Natural killer cell (primary cell): ENCODE data around the gene GPR82. TPM values are rescaled to one million over a fixed set of nuclear protein-coding genes. Genes with fewer than 3 reads are reported as not detected.

ENCODE experiments used
- ATAC-seq, 3 donors: fragments of 150-1000 bp in 2 of 3; fragments of 200-7000 bp in 1 of 3; cut with Tn5 transposase; 1 replicate in 1 of 3; 2 replicates in 2 of 3; pipeline ENCODE4 v1.10.0; 2021; ENCODE audit warnings: mild to moderate bottlenecking in 2 of 3, moderate library complexity in 2 of 3
- DNase-seq, 2 donors: peaks; one replicate each; pipeline versions ENCODE4 v3.0.0 to v3.0.0-alpha.2; 2013 to 2021; ENCODE audit warnings: mixed read lengths in 1 of 2
- H3K27ac ChIP-seq: one replicate; pipeline ENCODE4 v1.5.1; 2013; ENCODE audit warnings: mild to moderate bottlenecking, low read length
- H3K27me3 ChIP-seq: one replicate; pipeline ENCODE4 v1.6.1; 2013; ENCODE audit warnings: low read length; ENCODE audit not compliant: control insufficient read depth, insufficient read depth
- H3K36me3 ChIP-seq: one replicate; pipeline ENCODE4 v1.6.1; 2013; ENCODE audit warnings: low read length; ENCODE audit not compliant: control insufficient read depth, insufficient read depth
- H3K4me1 ChIP-seq: one replicate; pipeline ENCODE4 v1.6.1; 2013; ENCODE audit warnings: low read length; ENCODE audit not compliant: control insufficient read depth, insufficient read depth
- H3K4me3 ChIP-seq: one replicate; pipeline ENCODE4 v1.5.1; 2013; ENCODE audit warnings: low read length
- H3K9me3 ChIP-seq: one replicate; pipeline ENCODE4 v1.6.1; 2013; ENCODE audit warnings: low read length; ENCODE audit not compliant: control insufficient read depth, insufficient read depth
- H3K27ac Mint-ChIP-seq, 2 donors: one replicate each; pipeline ENCODE4 v1.8.0; 2022; ENCODE audit warnings: mild to moderate bottlenecking in 2 of 2, mixed read lengths in 2 of 2, moderate library complexity in 1 of 2
- H3K27me3 Mint-ChIP-seq, 2 donors: one replicate each; pipeline ENCODE4 v1.8.0; 2022; ENCODE audit warnings: low read depth in 2 of 2, mixed read lengths in 2 of 2
- H3K36me3 Mint-ChIP-seq: one replicate; pipeline ENCODE4 v1.8.0; 2022; ENCODE audit warnings: mixed read lengths
- H3K4me1 Mint-ChIP-seq, 2 donors: one replicate each; pipeline ENCODE4 v1.8.0; 2022; ENCODE audit warnings: mixed read lengths in 2 of 2
- H3K4me3 Mint-ChIP-seq: one replicate; pipeline ENCODE4 v1.8.0; 2022; ENCODE audit warnings: mild to moderate bottlenecking, moderate library complexity, mixed read lengths
- H3K9me3 Mint-ChIP-seq, 2 donors: one replicate each; pipeline ENCODE4 v1.8.0; 2022; ENCODE audit warnings: mixed read lengths in 2 of 2
- WGBS: methylation state at CpG from one replicate; pipeline ENCODE4 v1.1.7; 2013; ENCODE audit warnings: missing lambda C conversion rate; ENCODE audit not compliant: insufficient coverage; 5-methylcytosine and 5-hydroxymethylcytosine counted together
- intact Hi-C: fragments of 100-400 bp; cut with micrococcal nuclease; formaldehyde crosslinking; loops from one replicate; pipeline ENCODE4 v1.14.2; 2022
- total RNA-seq, 4 donors: library from RNA; stranded (reverse); fragments of 120-200 nt in 1 of 4; gene quantifications; one replicate each; pipeline versions ENCODE4 v1.2.3 to v1.2.4, GENCODE V29; 2013 to 2022
- TF ChIP-seq, protein P1 (sequence below): fragments of 200-600 bp; IDR thresholded peaks from one replicate; pipeline ENCODE4 v1.8.0; 2022; ENCODE audit warnings: antibody characterized with exemption

GPR82 gene
- total RNA-seq, 3 donors from 2014 or later (not counting 1 experiment from before 2014, with no cell fraction given), result 0.77 to 1.3 (median 0.80) TPM

DNA sequence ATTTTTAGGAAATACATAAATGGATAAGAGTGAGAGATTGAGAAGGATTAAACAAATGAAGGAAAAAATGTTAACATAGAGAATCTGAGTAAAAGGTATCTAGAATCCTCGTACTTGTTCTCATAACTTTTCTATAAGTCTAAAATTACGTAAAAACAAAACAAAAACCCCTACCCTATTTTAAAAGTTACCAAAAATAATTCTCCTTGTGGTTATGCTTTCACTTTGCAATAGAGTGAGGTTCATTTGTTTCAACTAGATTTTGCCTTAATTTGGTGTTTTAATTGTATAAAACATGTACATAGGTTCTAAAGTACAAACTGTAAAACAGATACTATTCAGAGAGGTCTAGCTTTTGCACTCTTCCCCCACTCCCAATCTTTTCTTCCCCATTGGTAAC, 39.0 kb upstream of the GPR82 start:
- intact Hi-C loops, result no loop called here
- Histone ChIP-seq H3K4me1 (peaks cover 8% of the 10 kb centered on the region), H3K4me3 (no peak overlapping the region), H3K36me3 (no peaks in the 10 kb centered on the region), H3K27ac (no peak overlapping the region), H3K27me3 (no peaks in the 10 kb centered on the region), H3K9me3 (no peaks in the 10 kb centered on the region)
- Mint-ChIP-seq H3K36me3 (no peaks in the 10 kb centered on the region), H3K4me3 (no peak overlapping the region), H3K9me3 (no peaks in the 10 kb centered on the region), H3K27me3 (peaks cover 3 to 23% of the 10 kb centered on the region in 2 donors), H3K4me1 (peaks cover 9% of the 10 kb centered on the region in 2 donors), H3K27ac (no peak overlapping the region)
- no peak for DNase-seq
- TF ChIP-seq, protein P1, sequence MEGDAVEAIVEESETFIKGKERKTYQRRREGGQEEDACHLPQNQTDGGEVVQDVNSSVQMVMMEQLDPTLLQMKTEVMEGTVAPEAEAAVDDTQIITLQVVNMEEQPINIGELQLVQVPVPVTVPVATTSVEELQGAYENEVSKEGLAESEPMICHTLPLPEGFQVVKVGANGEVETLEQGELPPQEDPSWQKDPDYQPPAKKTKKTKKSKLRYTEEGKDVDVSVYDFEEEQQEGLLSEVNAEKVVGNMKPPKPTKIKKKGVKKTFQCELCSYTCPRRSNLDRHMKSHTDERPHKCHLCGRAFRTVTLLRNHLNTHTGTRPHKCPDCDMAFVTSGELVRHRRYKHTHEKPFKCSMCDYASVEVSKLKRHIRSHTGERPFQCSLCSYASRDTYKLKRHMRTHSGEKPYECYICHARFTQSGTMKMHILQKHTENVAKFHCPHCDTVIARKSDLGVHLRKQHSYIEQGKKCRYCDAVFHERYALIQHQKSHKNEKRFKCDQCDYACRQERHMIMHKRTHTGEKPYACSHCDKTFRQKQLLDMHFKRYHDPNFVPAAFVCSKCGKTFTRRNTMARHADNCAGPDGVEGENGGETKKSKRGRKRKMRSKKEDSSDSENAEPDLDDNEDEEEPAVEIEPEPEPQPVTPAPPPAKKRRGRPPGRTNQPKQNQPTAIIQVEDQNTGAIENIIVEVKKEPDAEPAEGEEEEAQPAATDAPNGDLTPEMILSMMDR, result no peak
- ATAC-seq, result no peak
- no CpG with 5 or more reads among the region's 2 CpGs for WGBS

DNA sequence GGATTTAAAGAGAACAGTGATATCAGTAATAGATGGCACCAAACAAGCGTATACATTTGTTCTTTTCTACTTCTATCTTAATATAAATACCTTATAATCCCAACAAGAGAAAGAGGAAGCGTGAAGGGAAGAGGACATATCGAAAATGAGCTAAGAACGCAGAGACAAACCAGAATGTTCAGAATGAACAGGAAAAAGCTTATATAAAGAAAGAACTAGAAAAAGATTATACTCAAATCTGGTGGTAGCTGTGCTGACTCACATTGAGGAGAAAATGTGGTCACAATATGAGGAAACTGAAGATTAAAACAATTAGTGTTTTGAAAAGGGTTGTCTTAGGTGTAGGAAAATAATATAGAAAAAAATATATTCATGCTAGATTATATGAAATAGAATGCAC, 37.2 kb upstream of the GPR82 start:
- no peak for ATAC-seq
- TF ChIP-seq, protein P1, result no peak
- H3K4me1 Mint-ChIP-seq, result peaks cover 9% of the 10 kb centered on the region in 2 donors
- Histone ChIP-seq H3K36me3 (no peaks in the 10 kb centered on the region), H3K4me1 (peaks cover 10% of the 10 kb centered on the region), H3K27ac (no peak overlapping the region), H3K9me3 (no peaks in the 10 kb centered on the region), H3K27me3 (no peaks in the 10 kb centered on the region), H3K4me3 (no peak overlapping the region)
- no peak for DNase-seq
- intact Hi-C loops, result no loop called here
- H3K27me3 Mint-ChIP-seq, result peaks cover 3 to 23% of the 10 kb centered on the region in 2 donors
- H3K9me3 Mint-ChIP-seq, result no peaks in the 10 kb centered on the region
- no peak overlapping the region for H3K4me3 Mint-ChIP-seq
- H3K36me3 Mint-ChIP-seq, result no peaks in the 10 kb centered on the region
- H3K27ac Mint-ChIP-seq, result no peak overlapping the region
- WGBS, result no CpG with 5 or more reads among the region's 4 CpGs

DNA sequence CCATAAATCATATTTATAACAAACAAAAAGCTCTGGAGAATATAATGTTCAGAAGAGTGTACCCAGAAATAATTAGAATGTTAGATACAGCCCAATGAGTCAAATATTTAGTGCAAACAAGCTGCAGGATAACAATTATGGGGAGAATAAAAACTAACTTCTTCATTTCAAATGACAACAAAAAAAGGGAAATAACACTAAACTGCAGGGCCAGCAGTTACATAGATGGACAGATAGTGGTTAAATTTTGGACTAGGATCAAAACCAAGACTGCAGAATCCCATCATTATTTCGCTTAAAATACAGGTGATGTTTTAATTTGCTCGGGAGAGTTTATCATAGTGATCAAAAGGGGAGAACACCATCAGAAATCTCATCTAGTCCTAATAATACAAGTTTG, 35.8 kb upstream of the GPR82 start:
- no peak overlapping the region for H3K27ac Mint-ChIP-seq
- Histone ChIP-seq H3K4me1 (peaks cover 12% of the 10 kb centered on the region), H3K4me3 (no peak overlapping the region), H3K27me3 (no peaks in the 10 kb centered on the region), H3K27ac (no peak overlapping the region), H3K9me3 (no peaks in the 10 kb centered on the region), H3K36me3 (no peaks in the 10 kb centered on the region)
- H3K27me3 Mint-ChIP-seq, result peaks cover 3 to 23% of the 10 kb centered on the region in 2 donors
- TF ChIP-seq, protein P1, result no peak
- ATAC-seq (no peak), DNase-seq (no peak)
- no CpG with 5 or more reads among the region's 2 CpGs for WGBS
- no peak overlapping the region for H3K4me3 Mint-ChIP-seq
- no peaks in the 10 kb centered on the region for H3K9me3 Mint-ChIP-seq
- H3K4me1 Mint-ChIP-seq, result peaks cover 18 to 19% of the 10 kb centered on the region in 2 donors
- no peaks in the 10 kb centered on the region for H3K36me3 Mint-ChIP-seq
- intact Hi-C loops, result no loop called here

DNA sequence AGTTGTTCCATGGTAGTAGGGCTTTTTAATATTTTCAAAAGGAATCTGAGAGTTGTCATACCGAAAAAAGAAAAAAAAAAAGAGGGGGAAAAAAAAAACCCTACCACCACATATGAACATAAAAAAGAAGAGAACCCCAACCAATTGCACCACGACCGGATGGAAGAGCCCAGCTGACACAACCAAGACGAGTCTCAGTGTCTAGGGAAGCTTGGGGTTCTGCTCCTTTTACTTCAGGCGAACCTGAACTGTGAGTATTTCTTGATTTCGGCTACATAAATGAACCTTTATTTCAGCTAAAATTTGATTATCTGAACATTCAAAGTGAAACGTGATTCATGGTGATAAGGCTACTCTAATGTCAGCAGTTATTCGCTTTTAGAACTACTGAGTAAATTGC, 35.1 kb upstream of the GPR82 start, which contains the start of gene GPR34:
TSS of gene GPR34 (plus strand) at position 139 of the 400 bp plus-strand sequence. CDS start 6,661 bp downstream, outside the sequence.
- DNase-seq (peak in 1 of 2 donors; percentile 41), ATAC-seq (no peak)
- H3K4me1 Mint-ChIP-seq, result peaks cover 24 to 25% of the 10 kb centered on the region in 2 donors
- Histone ChIP-seq H3K36me3 (no peaks in the 10 kb centered on the region), H3K27ac (no peak within 1 kb of the TSS), H3K4me1 (peaks cover 14% of the 10 kb centered on the region), H3K27me3 (no peaks in the 10 kb centered on the region), H3K9me3 (no peaks in the 10 kb centered on the region), H3K4me3 (peak within 1 kb of the TSS; percentile 18)
- peaks cover 3 to 25% of the 10 kb centered on the region in 2 donors for H3K27me3 Mint-ChIP-seq
- intact Hi-C loops, result no loop called here
- H3K4me3 Mint-ChIP-seq, result peak within 1 kb of the TSS; percentile 51
- H3K27ac Mint-ChIP-seq, result peak within 1 kb of the TSS in 1 of 2 donors; percentile 45
- 28% methylated on average over 6 of the region's 8 CpGs for WGBS
- H3K9me3 Mint-ChIP-seq, result no peaks in the 10 kb centered on the region
- H3K36me3 Mint-ChIP-seq, result no peaks in the 10 kb centered on the region
- TF ChIP-seq, protein P1, result no peak
